HG03565 (cell line): ENCODE data around the gene EGFL6.
"Not testable (repeated sequence)": the region's sequence is repeated elsewhere in the genome, so short reads cannot be mapped to it uniquely, and the experiment has no call there.

Experiments used
- ATAC-seq: cut with Tn5 transposase; IDR thresholded peaks from one replicate; pipeline ENCODE4 v1.9.1; 2021; ENCODE audit warnings: mild to moderate bottlenecking, moderate library complexity; ENCODE audit not compliant: unreplicated experiment

Gene EGFL6

DNA sequence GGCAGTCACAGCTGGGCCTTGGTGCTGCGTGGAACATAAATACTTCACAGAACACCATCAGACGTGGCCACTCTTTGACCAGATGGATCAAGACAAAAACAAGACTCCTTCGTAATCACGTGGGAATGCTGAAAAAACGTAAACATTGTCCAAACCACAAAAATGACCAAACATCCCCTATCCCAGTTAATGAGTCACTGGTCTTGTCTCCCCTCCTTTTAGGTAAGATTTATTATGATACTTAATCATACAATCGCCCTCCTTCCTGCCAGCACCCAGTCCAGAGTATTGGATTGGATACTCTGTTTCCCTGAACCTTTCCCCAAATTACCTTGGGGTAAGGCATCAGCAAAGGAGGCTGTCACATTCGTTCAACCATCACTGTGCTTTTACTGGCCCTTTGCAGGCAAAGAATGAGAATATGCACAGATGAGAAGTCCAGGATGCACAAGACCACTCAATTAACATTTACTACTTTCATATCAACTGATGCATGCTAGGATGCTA lies 82.9 kb downstream of the EGFL6 start:
- no peak for ATAC-seq

DNA sequence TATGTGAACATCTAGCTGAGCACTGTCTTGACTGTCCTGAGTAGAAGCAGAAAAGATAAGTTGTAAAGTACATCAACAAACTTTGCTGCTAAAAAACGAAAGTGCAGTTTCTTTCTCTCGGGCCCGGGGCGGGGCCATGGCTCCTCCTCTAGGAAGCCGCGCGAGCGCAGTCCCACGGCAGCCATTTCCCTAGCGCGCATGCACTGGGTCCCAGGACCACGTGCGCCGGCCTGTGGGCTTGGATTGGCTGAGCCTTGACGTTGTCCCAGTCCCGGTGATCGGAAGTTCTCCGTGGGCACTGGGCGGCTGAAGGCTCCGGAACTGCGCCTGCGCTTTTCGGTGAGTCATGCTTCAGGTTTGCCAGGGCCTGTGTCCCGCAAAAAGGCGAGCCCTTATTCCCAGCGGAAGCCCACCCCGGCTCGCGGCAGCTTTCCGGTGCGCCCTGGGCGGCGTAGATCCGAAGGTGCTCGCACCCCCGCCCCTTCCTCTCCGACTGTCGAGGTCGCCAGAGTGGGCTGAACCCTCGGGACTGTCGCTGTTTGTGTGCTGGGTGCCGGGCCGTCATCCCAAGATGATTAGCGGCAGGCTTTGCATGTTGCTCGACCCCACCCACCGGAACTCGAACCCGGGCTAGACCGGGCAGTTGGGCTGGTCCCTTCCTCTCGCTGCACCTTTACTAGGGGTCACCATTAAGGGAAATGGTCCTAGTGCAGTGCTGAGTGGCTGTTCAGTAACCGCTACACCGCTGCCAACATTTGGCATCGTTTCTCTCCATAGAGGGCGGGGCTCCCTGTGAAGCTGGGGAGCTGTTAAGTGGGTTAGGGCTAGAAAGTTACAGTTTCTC lies 83.7 kb downstream of the EGFL6 start, which contains the start of gene TCEANC:
TSS of gene TCEANC (plus strand) at position 292 of the 844 bp plus-strand sequence. CDS start 9,368 bp downstream, outside the sequence.
- ATAC-seq, result peak; percentile 91

- ATAC-seq, result no peak
These were observed 84.7 kb downstream of the EGFL6 start for GRCh38 chrX:13654116-13654515.

DNA sequence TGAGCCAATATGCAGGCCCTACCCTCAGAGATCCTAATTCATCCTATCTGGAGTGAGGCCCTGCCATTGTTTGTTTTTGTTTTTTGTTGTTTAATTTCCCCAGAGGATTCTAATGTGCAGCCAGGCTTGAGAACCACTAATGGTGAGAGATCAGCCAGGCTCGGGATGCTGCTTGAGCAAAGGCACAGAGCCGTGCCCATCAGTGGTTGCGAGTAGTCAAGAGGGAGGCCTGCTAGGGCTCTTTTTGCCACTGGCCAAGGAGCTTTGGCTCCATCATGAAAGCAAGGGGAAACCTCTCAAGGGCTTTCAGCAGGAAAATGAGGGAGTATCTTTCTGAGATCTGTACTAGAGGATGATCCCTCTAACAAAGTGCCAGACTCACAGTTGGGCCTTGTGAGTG lies 86.3 kb downstream of the EGFL6 start:
- ATAC-seq, result no peak

- ATAC-seq, result no peak
These were observed 89.2 kb downstream of the EGFL6 start for GRCh38 chrX:13658602-13659001.

GRCh38 chrX:13659063-13659462 lies 89.7 kb downstream of the EGFL6 start:
- ATAC-seq, result no peak

- ATAC-seq, result no peak
These were observed 92.4 kb downstream of the EGFL6 start for GRCh38 chrX:13661735-13662288.

DNA sequence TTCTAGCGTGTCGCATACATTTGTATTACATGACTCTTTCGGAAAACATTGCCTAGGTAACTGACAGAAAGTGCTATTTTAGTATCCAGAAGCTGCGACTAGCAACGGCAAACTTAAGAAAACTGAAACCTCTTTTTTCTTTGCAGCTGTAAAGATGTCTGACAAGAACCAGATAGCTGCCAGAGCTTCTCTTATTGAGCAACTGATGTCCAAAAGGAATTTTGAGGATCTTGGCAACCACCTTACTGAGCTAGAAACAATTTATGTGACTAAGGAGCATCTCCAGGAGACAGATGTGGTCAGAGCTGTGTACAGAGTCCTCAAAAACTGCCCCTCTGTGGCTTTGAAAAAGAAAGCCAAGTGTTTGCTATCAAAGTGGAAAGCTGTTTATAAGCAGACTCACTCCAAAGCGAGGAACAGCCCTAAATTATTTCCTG lies 93.0 kb downstream of the EGFL6 start:
- no peak for ATAC-seq

- ATAC-seq, result no peak
These were observed 94.6 kb downstream of the EGFL6 start for GRCh38 chrX:13664020-13664419.

GRCh38 chrX:13666836-13667235 lies 97.4 kb downstream of the EGFL6 start:
- no peak for ATAC-seq

GRCh38 chrX:13667919-13668318 lies 98.5 kb downstream of the EGFL6 start:
- no peak for ATAC-seq

- ATAC-seq, result peak; percentile 74
These were observed 99.9 kb downstream of the EGFL6 start for GRCh38 chrX:13669246-13669737.

DNA sequence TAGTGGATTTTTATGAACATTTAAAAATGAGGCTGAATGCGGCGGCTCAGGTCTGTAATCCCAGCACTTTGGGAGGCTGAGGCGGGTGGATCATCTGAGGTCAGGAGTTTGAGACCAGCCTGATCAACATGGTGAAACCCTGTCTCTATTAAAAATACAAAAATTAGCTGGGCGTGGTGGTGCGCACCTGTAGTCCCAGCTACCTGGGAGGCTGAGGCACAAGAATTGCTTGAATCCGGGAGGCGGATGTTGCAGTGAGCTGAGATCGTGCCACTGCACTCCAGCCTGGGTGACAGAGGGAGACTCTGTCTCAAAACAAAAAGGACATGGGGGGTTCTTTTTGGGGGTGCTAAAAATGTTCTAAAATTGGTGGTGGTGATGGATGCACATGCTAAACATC lies 100.4 kb downstream of the EGFL6 start:
- not testable (repeated sequence) for ATAC-seq

DNA sequence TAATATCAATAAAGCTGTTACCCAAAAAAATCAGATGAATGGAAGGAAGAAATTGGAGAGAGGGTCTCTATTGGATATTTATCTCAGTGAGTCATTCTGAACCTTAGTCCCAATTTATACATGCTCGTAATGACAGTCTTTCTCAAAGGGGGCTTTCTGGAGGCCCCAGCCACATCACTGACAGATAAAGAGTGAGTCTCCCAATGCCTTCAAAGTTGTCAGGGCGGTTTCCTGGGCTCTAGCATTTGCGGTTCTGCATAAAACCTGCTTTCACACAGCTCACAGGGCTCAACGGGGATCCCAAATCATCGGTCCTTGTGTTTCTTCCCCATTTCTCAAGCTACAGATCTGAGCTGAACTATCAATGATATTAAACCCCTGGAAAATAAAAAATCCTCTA lies 100.8 kb downstream of the EGFL6 start:
- no peak for ATAC-seq

- no peak for ATAC-seq
These were observed 103.6 kb downstream of the EGFL6 start for GRCh38 chrX:13673016-13673415.

GRCh38 chrX:13676885-13677284 lies 107.5 kb downstream of the EGFL6 start:
- no peak for ATAC-seq

- ATAC-seq, result not testable (repeated sequence)
These were observed 110.3 kb downstream of the EGFL6 start for GRCh38 chrX:13679700-13680099.

GRCh38 chrX:13681595-13681994 lies 112.2 kb downstream of the EGFL6 start:
- no peak for ATAC-seq
